Psoas muscle (tissue), 8 donors: ENCODE measurements around the gene RDX. TPM values are rescaled to one million over a fixed set of nuclear protein-coding genes. Genes with fewer than 3 reads are reported as not detected.

Experiments used
- ATAC-seq, 4 donors: fragments of 200-7000 bp; cut with Tn5 transposase; one replicate each; pipeline ENCODE4 v1.9.1; 2020; ENCODE audit warnings: moderate library complexity in 3 of 4, mild to moderate bottlenecking in 2 of 4
- DNase-seq, 2 donors: peaks; one replicate each; pipeline ENCODE4 v3.0.0-alpha.2; 2020
- H3K27ac ChIP-seq: fragments of 200-600 bp; one replicate; pipeline ENCODE4 v1.8.0; 2022
- H3K27me3 ChIP-seq, 3 donors: fragments of 200-600 bp in 1 of 3; one replicate each; pipeline versions ENCODE4 v1.6.1 to v1.8.0; 2013 to 2022; ENCODE audit warnings: low read length in 2 of 3, mild to moderate bottlenecking in 2 of 3, moderate library complexity in 1 of 3; ENCODE audit not compliant: insufficient read depth in 3 of 3
- H3K36me3 ChIP-seq, 2 donors: fragments of 200-600 bp in 1 of 2; one replicate each; pipeline versions ENCODE4 v1.6.1 to v1.8.0; 2013 to 2022; ENCODE audit warnings: low read depth in 1 of 2, mild to moderate bottlenecking in 1 of 2, moderate library complexity in 1 of 2; ENCODE audit not compliant: insufficient read depth in 1 of 2
- H3K4me1 ChIP-seq: fragments of 200-600 bp; one replicate; pipeline ENCODE4 v1.8.0; 2022
- H3K4me3 ChIP-seq: fragments of 200-600 bp; one replicate; pipeline ENCODE4 v1.8.0; 2022; ENCODE audit warnings: mild to moderate bottlenecking
- H3K9me3 ChIP-seq: fragments of 200-600 bp; one replicate; pipeline ENCODE4 v1.8.0; 2022
- WGBS, 3 donors: extraction: QIAGEN DNeasy Blood & Tissue Kit; methylation state at CpG; one replicate each; pipeline versions ENCODE4 v1.1.6 to v1.1.7; 2013; 5-methylcytosine and 5-hydroxymethylcytosine counted together
- intact Hi-C, 2 donors: fragments of 100-400 bp; cut with DNase I; formaldehyde crosslinking; loops; one replicate each; pipeline versions ENCODE4 v1.11.0 to v1.14.2; 2022
- polyA plus RNA-seq, 3 donors: library from polyadenylated mRNA; stranded (reverse); fragments of 200-250 nt; gene quantifications; one replicate each; pipeline ENCODE4 v1.2.3, GENCODE V29; 2013
- total RNA-seq, 4 donors: library from RNA; stranded (reverse); fragmentation: NEBNext Ultra II Directional in 2 of 4; extraction: Animal tissue kit (Norgen Biotek cat#: 25700) in 2 of 4; gene quantifications; one replicate each; pipeline versions ENCODE4 v1.2.1 to v1.2.4, GENCODE V29; 2021 to 2023
- TF ChIP-seq, protein P1 (sequence below): fragments of 200-600 bp; IDR thresholded peaks from one replicate; pipeline ENCODE4 v1.8.0; 2022; ENCODE audit warnings: antibody characterized with exemption
- donor health status: healthy with polysubstance abuse.
- donor health status: DM: no; HTN: no; CAD: no; lungs with moderate emphysema.
- donor health status: Bipolar disorder and iron deficiency.
- donor health status: healthy.
- donor health status: DM: yes; HTN: yes; CAD: no.
- donor health status: DM: no; HTN: no; CAD: no.
- donor health status: DM: no; HTN: no; CAD: no.
- donor health status: DM: yes; HTN: yes; CAD: no.

Gene RDX
- total and polyA plus RNA-seq, 7 donors, result 27.8 to 206 (median 115) TPM

DNA sequence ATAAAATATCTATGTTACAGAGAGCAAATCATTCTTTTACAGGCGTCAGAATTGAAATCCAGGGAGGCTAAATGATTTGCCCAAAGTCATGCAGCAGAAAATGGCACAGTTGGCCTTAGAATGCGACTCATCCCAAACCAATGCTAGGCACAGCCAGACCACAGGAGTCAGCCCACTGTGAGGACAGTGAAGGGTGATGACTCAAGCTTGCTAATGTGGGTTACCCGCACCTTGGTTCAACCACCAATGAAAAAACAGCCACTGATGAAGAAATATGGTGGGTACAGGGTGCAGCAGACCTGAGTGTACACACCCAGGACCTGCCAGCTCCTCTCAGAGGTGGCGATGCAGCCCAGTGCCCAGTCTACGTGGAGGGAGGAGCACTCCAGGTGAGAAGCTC lies 113.5 kb downstream of the RDX start:
- H3K27me3 ChIP-seq, result no peaks in the 10 kb centered on the region
- intact Hi-C loops, result loop anchor here in 1 of 2 donors (10.0 kb wide), 1 partner anchor 228 kb away; no protein-coding TSS in a partner anchor
- ATAC-seq (no peak), DNase-seq (no peak)
- H3K27ac ChIP-seq, result no peak overlapping the region
- no peaks in the 10 kb centered on the region for H3K4me1 ChIP-seq
- WGBS, 3 donors, result 85 to 93% (median 89%) methylated on average over 5 of the region's 5 CpGs
- TF ChIP-seq, protein P1, sequence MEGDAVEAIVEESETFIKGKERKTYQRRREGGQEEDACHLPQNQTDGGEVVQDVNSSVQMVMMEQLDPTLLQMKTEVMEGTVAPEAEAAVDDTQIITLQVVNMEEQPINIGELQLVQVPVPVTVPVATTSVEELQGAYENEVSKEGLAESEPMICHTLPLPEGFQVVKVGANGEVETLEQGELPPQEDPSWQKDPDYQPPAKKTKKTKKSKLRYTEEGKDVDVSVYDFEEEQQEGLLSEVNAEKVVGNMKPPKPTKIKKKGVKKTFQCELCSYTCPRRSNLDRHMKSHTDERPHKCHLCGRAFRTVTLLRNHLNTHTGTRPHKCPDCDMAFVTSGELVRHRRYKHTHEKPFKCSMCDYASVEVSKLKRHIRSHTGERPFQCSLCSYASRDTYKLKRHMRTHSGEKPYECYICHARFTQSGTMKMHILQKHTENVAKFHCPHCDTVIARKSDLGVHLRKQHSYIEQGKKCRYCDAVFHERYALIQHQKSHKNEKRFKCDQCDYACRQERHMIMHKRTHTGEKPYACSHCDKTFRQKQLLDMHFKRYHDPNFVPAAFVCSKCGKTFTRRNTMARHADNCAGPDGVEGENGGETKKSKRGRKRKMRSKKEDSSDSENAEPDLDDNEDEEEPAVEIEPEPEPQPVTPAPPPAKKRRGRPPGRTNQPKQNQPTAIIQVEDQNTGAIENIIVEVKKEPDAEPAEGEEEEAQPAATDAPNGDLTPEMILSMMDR, result no peak
- no peak overlapping the region for H3K4me3 ChIP-seq
- no peaks in the 10 kb centered on the region for H3K9me3 ChIP-seq
- no peaks in the 10 kb centered on the region for H3K36me3 ChIP-seq

GRCh38 chr11:110179064-110179463 lies 117.3 kb downstream of the RDX start:
- H3K27ac ChIP-seq, result no peak overlapping the region
- peaks cover 2% of the 10 kb centered on the region for H3K4me1 ChIP-seq
- ATAC-seq, result no peak
- no peaks in the 10 kb centered on the region for H3K9me3 ChIP-seq
- H3K4me3 ChIP-seq, result no peak overlapping the region
- H3K36me3 ChIP-seq, result no peaks in the 10 kb centered on the region
- TF ChIP-seq, protein P1, result no peak
- whole genome bisulfite sequencing, 3 donors, result 86 to 95% (median 90%) methylated on average over 4 of the region's 4 CpGs
- no peak for DNase-seq
- no peaks in the 10 kb centered on the region for H3K27me3 ChIP-seq
- intact Hi-C loops, result loop anchor here in 1 of 2 donors (10.0 kb wide), 1 partner anchor 234 kb away; no protein-coding TSS in a partner anchor

- intact Hi-C loops, result loop anchor here in 1 of 2 donors (10.0 kb wide), 1 partner anchor 232 kb away; no protein-coding TSS in a partner anchor
- H3K4me3 ChIP-seq, result no peak overlapping the region
- H3K36me3 ChIP-seq, result no peaks in the 10 kb centered on the region
- no peak overlapping the region for H3K27ac ChIP-seq
- ATAC-seq, result no peak
- no peaks in the 10 kb centered on the region for H3K9me3 ChIP-seq
- no peak for DNase-seq
- H3K27me3 ChIP-seq, result no peaks in the 10 kb centered on the region
- 83 to 89% (median 85%) methylated on average over 7 of the region's 7 CpGs for WGBS, 3 donors
- TF ChIP-seq, protein P1, result no peak
- peaks cover 6% of the 10 kb centered on the region for H3K4me1 ChIP-seq
Measured at GRCh38 chr11:110177086-110177456, 119.3 kb downstream of the RDX start.

- ATAC-seq (no peak), DNase-seq (no peak)
- Histone ChIP-seq H3K4me3 (no peak overlapping the region), H3K27ac (no peak overlapping the region), H3K27me3 (no peaks in the 10 kb centered on the region), H3K4me1 (peaks cover 6% of the 10 kb centered on the region), H3K9me3 (no peaks in the 10 kb centered on the region), H3K36me3 (no peaks in the 10 kb centered on the region)
- 87 to 94% (median 87%) methylated on average over 12 of the region's 12 CpGs for WGBS, 3 donors
- intact Hi-C loops, result loop anchor here in 1 of 2 donors (10.0 kb wide), 1 partner anchor 232 kb away; no protein-coding TSS in a partner anchor
- TF ChIP-seq, protein P1, result no peak
Measured at GRCh38 chr11:110176366-110177085, 119.9 kb downstream of the RDX start.
